GM19238 (cell line): ENCODE measurements around the gene SLC35F4.

ENCODE experiments used
- DNase-seq: peaks from one replicate; pipeline ENCODE4 v3.0.0; 2011; ENCODE audit warnings: low spot score; ENCODE audit not compliant: insufficient read length

SLC35F4 gene

DNA sequence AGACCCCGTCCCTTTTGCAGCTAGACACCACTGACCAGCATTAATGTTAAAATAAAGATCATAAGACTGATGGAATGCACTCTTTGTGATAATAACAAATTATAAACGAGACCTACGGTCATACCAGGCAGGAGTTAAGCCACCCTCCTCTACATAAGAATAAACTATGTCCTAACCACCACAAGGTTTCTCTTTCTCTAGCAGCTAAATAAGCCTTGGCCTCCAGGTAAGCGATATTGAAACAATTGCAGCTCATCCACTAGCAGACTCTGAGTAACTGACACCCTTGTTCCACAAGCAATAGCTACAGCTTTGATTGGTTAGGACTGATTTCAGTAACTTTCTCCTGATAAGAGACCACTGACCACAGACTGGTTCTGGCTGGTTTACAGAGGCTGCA, 228.0 kb downstream of the SLC35F4 start:
- DNase-seq = no peak

- no peak for DNase-seq
These were observed 231.6 kb downstream of the SLC35F4 start for GRCh38 chr14:57634335-57634734.

GRCh38 chr14:57632649-57633048, 233.2 kb downstream of the SLC35F4 start:
- DNase-seq = no peak

DNA sequence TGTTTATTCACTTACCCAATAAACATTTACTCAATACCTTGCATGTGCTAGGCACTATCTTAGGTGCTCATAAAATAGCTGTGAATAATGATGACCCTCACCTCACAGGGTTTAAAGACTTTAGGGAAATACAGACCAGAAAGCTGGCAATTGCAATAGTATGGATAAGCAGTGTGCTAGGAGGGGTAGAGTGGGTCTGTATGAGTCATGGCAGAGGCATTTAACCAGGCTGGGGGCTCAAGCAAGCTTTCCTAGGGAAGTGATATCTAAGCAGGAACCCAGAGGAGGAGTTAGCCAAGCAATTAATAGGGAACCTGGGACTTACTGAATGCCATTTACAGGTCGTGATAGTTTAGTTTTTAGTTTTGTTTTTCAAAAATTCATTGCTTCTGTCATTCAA, 248.4 kb downstream of the SLC35F4 start:
- no peak for DNase-seq

GRCh38 chr14:57612946-57613345, 252.9 kb downstream of the SLC35F4 start:
- DNase-seq = no peak

- no peak for DNase-seq
These were observed 254.3 kb downstream of the SLC35F4 start for GRCh38 chr14:57611555-57612075.

DNA sequence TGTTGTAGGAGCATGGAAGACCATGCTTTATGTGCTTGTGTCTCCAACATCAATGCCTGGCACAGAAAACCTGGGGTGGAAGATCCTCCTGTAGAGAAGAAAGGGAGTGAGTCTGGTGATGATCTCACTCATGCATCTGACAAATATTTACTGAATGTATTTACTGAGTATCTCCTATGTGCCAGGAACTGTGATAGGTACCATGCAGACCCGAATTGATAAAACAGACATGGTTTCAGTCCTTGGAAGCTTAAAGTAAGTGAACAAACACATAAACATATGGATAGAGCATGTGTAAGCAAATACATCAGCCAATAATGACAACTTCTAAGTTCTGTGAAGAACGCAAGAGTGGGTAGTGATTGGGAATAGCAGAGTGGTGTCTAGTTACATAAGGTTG, 255.3 kb downstream of the SLC35F4 start:
- no peak for DNase-seq

- DNase-seq = no peak
These were observed 256.5 kb downstream of the SLC35F4 start for GRCh38 chr14:57609192-57610075.

DNA sequence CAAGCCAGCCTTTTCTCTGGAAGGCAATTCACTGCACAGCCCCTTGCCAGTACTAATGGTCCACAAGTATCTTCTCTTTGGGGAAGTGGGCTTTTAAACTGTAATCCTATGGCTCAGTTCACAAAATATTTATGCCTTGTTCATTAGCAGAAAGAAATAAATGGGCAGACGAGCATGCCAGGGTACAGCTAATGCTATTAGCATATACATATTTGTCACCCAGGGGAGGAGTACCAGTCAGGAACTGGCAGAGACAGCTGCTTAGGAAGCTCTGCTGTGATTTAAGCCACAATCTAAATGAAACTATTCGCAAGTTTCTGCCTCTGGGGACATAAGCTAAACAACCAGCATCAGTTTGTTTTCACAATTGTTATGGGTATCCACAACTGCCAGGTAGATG, 258.8 kb downstream of the SLC35F4 start:
- no peak for DNase-seq

GRCh38 chr14:57583396-57583795, 282.5 kb downstream of the SLC35F4 start:
- DNase-seq = no peak

GRCh38 chr14:57582746-57583145, 283.1 kb downstream of the SLC35F4 start:
- no peak for DNase-seq

DNA sequence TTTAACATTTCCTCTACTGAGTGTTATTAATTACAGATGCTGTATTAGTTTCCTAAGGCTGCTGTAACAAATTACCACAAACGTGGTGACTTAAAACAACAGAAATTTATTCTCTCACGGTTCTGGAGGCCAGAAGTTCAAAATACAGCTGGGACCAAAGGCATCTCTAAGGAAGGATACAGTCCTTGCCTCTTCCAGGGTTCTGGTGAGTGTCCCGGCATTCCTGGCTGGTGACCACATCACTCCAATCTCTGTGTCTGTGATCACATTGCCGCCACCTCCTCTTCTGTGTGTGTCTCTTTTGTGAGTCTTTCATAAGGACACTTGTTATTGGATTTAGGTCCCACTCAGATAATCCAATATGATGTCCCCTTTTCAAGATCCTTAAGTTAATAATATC, 287.1 kb downstream of the SLC35F4 start:
- no peak for DNase-seq

DNA sequence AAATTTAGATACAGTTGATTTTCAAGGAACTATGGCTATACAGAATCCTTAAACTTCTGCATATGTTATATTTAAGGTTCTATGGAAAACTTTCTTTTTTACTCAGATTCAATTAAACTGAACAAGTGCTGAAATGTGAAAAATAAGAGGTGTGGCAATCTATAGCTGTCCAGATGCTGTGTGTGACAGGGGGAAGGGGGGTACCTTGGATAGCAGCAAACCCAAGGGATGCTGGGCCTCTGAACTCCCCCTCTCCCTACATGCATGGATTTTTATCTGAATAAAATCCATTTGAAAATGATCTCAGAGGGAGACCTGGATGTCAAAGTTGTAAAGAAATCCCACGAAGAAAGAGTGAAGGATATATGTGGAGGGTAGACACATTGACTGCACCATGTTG, 289.4 kb downstream of the SLC35F4 start:
- no peak for DNase-seq

DNA sequence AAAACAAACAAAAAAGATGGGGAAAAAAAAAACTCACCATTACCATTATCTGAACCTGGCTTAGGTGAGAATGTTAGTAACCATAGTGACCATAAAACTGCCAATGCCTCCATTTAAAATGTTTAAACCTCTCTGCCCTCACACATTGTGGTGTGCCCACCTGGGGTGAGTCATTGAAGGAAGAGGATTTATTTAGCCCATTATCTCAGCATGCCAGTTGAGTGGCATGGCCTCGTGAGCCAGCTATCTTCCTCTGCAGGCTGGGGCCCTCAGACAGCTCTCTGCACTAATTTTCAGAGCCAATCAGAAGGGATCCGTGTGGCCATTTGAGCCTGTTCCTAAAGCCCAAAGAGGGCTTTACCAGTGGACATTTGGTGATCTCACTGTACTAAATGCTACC, 290.4 kb downstream of the SLC35F4 start:
- DNase-seq = no peak

DNA sequence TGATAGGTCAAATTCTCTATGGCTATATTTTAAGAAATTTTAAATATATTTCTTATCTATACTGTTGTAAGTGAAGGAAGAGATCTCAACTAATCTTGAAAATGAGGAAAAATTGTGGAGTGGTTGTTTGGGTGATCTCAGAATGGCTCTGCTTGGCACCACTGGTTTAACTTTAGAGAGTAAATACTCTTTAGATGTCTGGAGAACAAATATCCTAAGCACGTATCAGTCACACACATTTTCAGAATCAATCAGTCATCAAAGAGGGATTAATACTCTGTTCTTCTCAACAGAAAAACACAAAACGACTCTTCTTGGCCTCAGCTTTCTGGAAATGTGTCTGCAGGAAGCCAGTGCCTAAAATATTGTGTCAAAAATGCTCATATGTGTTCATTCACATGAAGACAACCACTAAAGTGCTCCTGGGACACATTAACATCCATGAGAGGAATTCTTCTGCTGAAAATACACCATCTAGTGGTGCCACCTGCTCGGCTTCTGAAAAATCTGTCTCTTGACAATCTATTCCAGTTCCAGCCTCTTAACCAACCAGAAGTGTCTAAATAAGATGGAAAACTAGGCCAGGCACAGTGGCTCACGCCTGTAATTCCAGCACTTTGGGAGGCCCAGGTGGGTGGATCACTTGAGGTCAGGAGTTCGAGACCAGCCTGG, 291.1 kb downstream of the SLC35F4 start:
- no peak for DNase-seq

- no peak for DNase-seq
These were observed 292.7 kb downstream of the SLC35F4 start for GRCh38 chr14:57573173-57573572.

- no peak for DNase-seq
These were observed 297.3 kb downstream of the SLC35F4 start for GRCh38 chr14:57568554-57568953.

- DNase-seq = no peak
These were observed 298.7 kb downstream of the SLC35F4 start for GRCh38 chr14:57567220-57567619.

- no peak for DNase-seq
These were observed 305.2 kb downstream of the SLC35F4 start for GRCh38 chr14:57560681-57561080.

DNA sequence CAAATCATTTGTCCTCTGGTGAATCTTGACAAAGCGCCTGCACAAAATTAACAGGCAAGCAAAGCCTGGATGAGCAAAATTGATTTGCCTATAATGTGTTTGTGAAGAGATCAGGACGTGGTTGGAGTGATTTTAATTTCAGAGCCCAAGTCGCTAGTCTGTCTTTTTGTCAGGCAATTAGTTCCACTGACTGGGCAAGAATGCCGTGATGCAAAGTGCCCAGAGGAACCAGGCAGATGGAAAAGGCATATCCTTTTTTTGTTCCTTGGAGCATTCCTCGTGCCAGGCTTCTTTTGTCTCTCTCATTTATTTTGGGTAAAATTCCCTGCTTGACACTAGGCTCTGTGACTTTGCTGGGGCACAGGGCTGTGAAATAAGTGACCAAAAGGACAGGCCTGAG, 306.3 kb downstream of the SLC35F4 start:
- no peak for DNase-seq

DNA sequence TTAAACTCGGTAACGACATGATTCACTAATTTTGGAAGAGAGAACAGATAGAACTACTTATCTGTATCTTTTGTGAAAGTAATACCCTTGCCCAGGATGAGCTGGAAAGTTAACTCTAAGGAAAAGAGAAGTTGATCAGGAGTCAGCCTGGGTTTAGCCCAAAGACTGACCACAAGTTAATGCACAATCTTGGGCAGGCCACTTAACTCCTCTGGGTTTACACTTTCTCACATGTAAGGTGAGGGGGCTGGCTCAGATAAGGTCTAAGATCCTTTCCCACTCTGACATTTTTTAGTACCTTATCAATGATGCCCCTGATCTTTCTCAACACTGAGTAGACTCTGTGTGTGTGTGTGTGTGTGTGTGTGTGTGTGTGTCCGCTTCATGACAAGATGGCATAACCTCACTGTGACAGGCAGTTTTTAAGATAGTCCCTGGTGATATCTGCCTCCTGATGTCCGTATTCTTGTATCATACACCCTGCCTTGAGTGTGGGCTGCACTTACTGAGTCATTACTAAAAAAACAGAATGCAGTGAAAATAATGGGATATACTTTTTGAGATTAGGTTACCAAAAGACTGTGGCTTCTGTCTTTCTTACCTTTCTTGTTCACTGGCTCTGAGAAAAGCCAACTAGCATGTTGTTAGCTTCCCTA, 316.0 kb downstream of the SLC35F4 start:
- DNase-seq = no peak

GRCh38 chr14:57549016-57549564, 316.8 kb downstream of the SLC35F4 start:
- DNase-seq = no peak
